GM19240 (cell line): ENCODE measurements around the gene MAST3.
A peak's percentile ranks its signal among the peaks of the same experiment; 100 is the strongest.
"Not testable (repeated sequence)": the region's sequence is repeated elsewhere in the genome, so short reads cannot be mapped to it uniquely, and the experiment has no call there.

Experiments
- DNase-seq: peaks from one replicate; pipeline ENCODE4 v3.0.0; 2011; ENCODE audit warnings: low spot score; ENCODE audit not compliant: insufficient read length

MAST3 gene

GRCh38 chr19:18086590-18087138 is 10.9 kb upstream of the MAST3 start, which contains the start of gene IL12RB1:
IL12RB1 (minus strand) TSS chr19:18086934; CDS start chr19:18086823, 111 bp downstream.
- DNase-seq: peak; percentile 51

GRCh38 chr19:18089096-18089541 is 8.5 kb upstream of the MAST3 start:
- not testable (repeated sequence) for DNase-seq

GRCh38 chr19:18089726-18090125 is 7.9 kb upstream of the MAST3 start:
- no peak for DNase-seq

DNA sequence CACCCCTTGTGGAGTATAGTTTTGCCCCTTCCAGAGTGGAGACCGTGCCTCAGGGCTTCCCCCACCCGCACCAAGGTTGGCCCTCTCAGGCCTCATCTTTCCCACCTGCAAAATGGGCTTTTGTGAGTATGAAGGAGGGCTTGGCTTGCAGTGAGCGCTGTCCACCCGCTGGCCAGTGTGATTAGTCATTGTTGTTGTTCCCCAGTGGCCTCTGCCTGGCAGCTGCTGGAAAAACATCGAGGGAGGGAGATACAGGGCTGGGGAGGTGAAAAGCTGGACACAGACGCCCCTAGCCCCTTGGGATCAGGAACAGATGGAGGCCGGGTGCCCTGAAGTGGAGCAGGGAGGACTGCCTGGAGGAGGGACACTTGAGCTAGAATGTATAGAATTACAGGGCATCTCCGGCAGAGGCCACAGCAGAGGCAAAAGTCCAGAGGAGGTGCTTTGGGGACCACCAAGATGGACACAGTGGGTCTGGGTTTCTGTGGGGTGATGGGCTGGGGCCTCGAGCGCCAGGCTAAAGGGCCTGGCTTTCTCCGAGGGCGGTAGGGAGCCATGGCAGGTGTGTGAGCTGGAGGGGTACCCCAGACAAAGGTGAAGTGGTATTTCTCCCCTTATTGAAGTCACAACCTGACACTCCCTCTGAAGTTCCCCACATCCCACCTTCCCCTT is 6.9 kb upstream of the MAST3 start:
- no peak for DNase-seq

DNA sequence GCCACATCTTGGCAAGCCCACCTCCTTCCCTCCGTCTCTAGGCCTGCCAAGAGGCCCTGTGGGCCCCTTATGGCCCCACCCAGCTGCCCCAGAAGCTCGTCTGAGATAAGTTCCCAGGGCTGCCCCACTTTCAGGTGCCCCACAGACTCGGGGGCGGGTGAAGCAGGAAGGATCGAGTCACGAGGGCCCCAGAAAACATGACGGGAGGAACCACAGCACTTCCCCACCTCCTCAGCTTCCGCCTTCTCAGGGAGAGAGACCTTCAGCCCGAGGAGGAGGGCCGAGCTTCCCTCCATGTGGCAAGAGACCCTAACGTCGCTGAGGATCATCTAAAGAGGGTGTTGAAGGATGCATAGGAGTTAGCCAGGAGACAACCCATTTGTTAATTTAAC is 6.4 kb upstream of the MAST3 start:
- DNase-seq: peak; percentile 28

DNA sequence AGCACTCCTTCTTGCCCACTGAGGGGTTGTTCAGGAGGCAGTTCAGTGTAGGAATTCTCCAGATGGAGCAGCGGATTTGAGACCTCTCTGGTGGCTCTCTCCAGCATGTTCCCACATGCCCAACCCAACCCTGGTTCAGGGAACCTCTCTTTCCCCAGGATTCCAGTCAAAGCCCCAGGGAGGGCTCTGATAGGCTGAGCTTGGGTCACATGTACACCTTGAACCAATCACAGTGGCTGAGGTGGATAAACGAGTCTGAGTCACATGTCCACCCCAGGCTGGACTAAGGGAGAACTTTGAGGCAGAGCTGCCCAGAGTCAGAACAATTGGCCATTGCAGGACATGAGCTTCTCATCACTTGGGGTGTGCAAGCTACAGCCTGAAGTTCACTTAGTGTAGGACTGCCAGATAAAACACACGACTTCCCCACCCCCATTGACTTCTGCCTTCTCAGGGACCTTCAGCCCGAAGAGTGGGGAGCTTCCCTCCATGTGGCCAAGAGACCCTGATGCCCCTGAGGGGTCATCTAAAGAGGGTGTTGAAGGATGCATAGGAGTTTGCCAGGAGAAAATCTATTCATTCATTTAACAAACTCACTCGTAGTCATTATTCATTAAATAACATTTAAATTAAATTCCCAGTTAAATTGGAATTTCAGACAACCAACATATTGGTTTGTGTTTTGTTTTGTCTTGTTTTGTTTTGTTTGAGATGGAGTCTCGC is 4.0 kb upstream of the MAST3 start:
- no peak for DNase-seq

DNA sequence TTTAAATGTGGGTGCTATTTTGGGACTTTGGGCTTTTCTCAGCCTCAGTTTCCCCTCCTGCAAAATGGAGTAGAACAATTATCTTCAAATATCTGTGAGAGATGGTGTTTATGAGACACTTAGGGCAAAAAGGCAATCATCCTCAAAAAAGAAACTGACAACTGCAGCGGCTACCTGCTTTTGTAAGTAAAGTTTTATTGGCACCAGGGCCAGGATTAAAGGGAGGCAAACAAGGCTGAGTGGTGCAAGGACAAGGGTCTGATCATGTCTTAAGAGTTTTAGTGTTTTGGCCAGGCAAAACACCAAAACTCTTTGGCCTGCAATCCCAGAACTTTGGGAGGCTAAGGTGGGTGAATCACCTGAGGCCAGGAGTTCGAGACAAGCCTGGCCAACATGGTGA is 1.3 kb upstream of the MAST3 start:
- no peak for DNase-seq

- no peak for DNase-seq
Measured at GRCh38 chr19:18097993-18098890, 664 bp downstream of the MAST3 start.

- DNase-seq: no peak
Measured at GRCh38 chr19:18098891-18099622, 1.5 kb downstream of the MAST3 start.

GRCh38 chr19:18099623-18099995 is 2.0 kb downstream of the MAST3 start:
- DNase-seq: no peak

DNA sequence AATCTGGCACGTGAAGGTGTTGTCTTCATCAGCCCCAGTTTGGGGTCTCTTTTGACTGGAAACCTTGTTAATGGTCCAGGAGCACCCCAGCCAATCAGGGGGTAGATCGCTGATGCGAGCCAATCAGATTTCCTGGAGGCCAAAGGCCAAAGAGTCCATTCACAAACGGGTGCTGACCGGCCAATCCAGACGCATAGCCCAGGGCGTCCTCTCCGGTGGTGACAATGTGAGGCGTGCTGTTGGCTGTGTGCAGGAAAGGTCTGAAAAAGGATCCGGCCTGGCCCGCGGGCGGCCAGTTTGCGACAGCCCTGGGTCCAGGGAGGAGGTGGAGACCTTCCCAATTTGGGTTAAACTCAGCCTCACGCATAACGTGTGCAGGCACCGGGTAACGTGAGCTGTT is 3.1 kb downstream of the MAST3 start:
- DNase-seq: no peak

- no peak for DNase-seq
Measured at GRCh38 chr19:18101268-18101667, 3.7 kb downstream of the MAST3 start.

- DNase-seq: no peak
Measured at GRCh38 chr19:18102916-18103542, 5.5 kb downstream of the MAST3 start.

GRCh38 chr19:18104793-18105131 is 7.2 kb downstream of the MAST3 start:
- DNase-seq: no peak

GRCh38 chr19:18105259-18105658 is 7.7 kb downstream of the MAST3 start:
- DNase-seq: not testable (repeated sequence)

GRCh38 chr19:18107235-18107634 is 9.7 kb downstream of the MAST3 start:
- DNase-seq: no peak

DNA sequence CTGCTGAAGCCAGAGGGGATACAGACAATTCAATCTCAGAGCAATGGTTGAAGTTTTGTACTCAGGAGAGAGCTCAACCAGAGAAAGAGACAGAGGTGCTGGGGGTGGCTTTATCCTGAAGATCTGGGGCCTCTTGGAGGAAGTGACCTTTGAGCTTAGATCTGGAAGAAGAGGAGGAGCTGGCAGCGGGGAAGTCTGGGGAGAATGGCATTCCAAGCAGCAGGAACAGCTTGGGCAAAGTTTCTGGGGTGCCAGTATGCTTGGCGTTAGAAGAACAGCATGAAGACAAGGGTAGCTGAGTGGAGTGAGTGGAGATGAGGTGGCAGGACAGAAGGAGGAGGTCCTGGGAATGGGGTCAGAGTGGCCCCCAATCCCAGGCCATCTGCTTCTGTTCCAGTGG is 11.3 kb downstream of the MAST3 start:
- DNase-seq: no peak

DNA sequence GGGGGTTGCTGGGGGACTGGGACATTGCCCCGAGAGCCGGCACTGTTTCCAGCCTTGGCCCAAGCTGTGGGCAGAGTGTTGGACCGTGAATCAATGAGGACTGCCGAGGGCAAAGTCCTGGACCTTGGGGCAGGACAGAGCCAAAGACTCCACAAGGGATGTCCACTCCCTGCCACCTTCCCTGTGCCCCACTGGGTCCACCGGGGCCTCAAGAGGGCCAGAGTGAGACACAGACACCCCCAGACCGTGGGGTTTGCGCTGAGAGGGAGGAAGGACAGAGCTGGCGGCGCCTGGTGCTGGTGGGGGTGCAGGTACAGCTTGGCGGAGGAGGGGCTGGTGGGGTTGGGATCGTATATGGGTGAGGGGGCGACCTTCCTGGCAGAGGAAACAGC is 11.8 kb downstream of the MAST3 start:
- no peak for DNase-seq

- no peak for DNase-seq
Measured at GRCh38 chr19:18109733-18110608, 12.4 kb downstream of the MAST3 start.
